Fibroblast of lung (primary cell): ENCODE measurements around the gene NANOGP8. TPM values are rescaled to one million over a fixed set of nuclear protein-coding genes. Genes with fewer than 3 reads are reported as not detected.

ENCODE experiments used
- DNase-seq, 2 donors: peaks; one replicate each; pipeline versions ENCODE4 v3.0.0 to v3.0.0-alpha.2; 2010; ENCODE audit warnings: low read depth in 2 of 2
- H2AFZ ChIP-seq: 2 replicates; pipeline ENCODE4 v1.5.1; 2012; ENCODE audit warnings: low read length, control low read depth, inconsistent platforms
- H3K27ac ChIP-seq: 2 replicates; pipeline ENCODE4 v1.5.1; 2011; ENCODE audit warnings: low read length, control low read depth; ENCODE audit not compliant: insufficient read depth
- H3K27me3 ChIP-seq: 2 replicates; pipeline ENCODE4 v1.5.1; 2011; ENCODE audit warnings: mild to moderate bottlenecking, low read length; ENCODE audit not compliant: control insufficient read depth, insufficient read depth
- H3K36me3 ChIP-seq: 2 replicates; pipeline ENCODE4 v1.5.1; 2011; ENCODE audit warnings: low read length; ENCODE audit not compliant: control insufficient read depth, insufficient read depth
- H3K4me1 ChIP-seq: 2 replicates; pipeline ENCODE4 v1.5.1; 2011; ENCODE audit warnings: low read length; ENCODE audit not compliant: control insufficient read depth, insufficient read depth; ENCODE audit errors: extremely low read depth
- H3K4me2 ChIP-seq: 2 replicates; pipeline ENCODE4 v1.5.1; 2011; ENCODE audit warnings: low read length, control low read depth; ENCODE audit not compliant: insufficient read depth; ENCODE audit errors: extremely low read depth
- H3K4me3 ChIP-seq, 4 experiments: fragments of 200-600 bp in 1 of 4; sonication (generic) in 1 of 4; replicated peaks in 1 of 4; 2 replicates each; pipeline ENCODE4 v1.5.1; 2011 to 2016; ENCODE audit warnings: low read length in 4 of 4, low read depth in 3 of 4, mild to moderate bottlenecking in 3 of 4, control low read depth in 2 of 4, inconsistent platforms in 1 of 4, mixed read lengths in 1 of 4; ENCODE audit not compliant: insufficient read depth in 1 of 4; ENCODE audit errors: control extremely low read depth in 1 of 4
- H3K79me2 ChIP-seq: 2 replicates; pipeline ENCODE4 v1.5.1; 2012; ENCODE audit warnings: mild to moderate bottlenecking, low read length, inconsistent platforms; ENCODE audit not compliant: control insufficient read depth, insufficient read depth
- H3K9ac ChIP-seq: 2 replicates; pipeline ENCODE4 v1.5.1; 2011; ENCODE audit warnings: mild to moderate bottlenecking, low read length, control low read depth; ENCODE audit not compliant: insufficient read depth
- H3K9me3 ChIP-seq: 2 replicates; pipeline ENCODE4 v1.5.1; 2012; ENCODE audit warnings: low read depth, low read length; ENCODE audit not compliant: control insufficient read depth, insufficient read depth
- H4K20me1 ChIP-seq: 2 replicates; pipeline ENCODE4 v1.5.1; 2011; ENCODE audit warnings: low read length; ENCODE audit not compliant: control insufficient read depth, insufficient read depth; ENCODE audit errors: extremely low read depth
- EZH2 ChIP-seq: IDR thresholded peaks from 2 replicates; pipeline ENCODE4 v1.5.1; 2012; ENCODE audit warnings: low read length, control low read depth, mild to moderate bottlenecking; ENCODE audit errors: missing control alignments
- polyA plus RNA-seq, 2 donors: library from polyadenylated mRNA; depleted of rRNA in 1 of 2; stranded (reverse) in 1 of 2; unstranded in 1 of 2; fragments of >200 nt; gene quantifications; 2 replicates each; pipeline ENCODE4 v1.2.1, GENCODE V29; 2011 to 2012; ENCODE audit warnings: missing spikeins in 1 of 2
- total RNA-seq: library from RNA; depleted of rRNA; stranded (reverse); fragments of >200 nt; gene quantifications from 2 replicates; pipeline ENCODE4 v1.2.1, GENCODE V29; 2014
- TF ChIP-seq, protein P1 (sequence below), 2 donors: IDR thresholded peaks in 1 of 2; conservative IDR thresholded peaks in 1 of 2; 1 replicate in 1 of 2; 2 replicates in 1 of 2; pipeline ENCODE4 v1.5.1; 2011 to 2012; ENCODE audit warnings: low read length in 2 of 2, control low read depth in 1 of 2, inconsistent platforms in 1 of 2, low read depth in 1 of 2, mild to moderate bottlenecking in 1 of 2

The NANOGP8 gene
- total and polyA plus RNA-seq, 2 donors (not counting 1 experiment from before 2014, with no cell fraction given): not detected

GRCh38 chr15:35080226-35080625, 4.9 kb downstream of the NANOGP8 start:
- no peaks in the 10 kb centered on the region for H3K27me3 ChIP-seq
- no peaks in the 10 kb centered on the region for H3K79me2 ChIP-seq
- no peak for TF ChIP-seq EZH2
- TF ChIP-seq, protein P1, sequence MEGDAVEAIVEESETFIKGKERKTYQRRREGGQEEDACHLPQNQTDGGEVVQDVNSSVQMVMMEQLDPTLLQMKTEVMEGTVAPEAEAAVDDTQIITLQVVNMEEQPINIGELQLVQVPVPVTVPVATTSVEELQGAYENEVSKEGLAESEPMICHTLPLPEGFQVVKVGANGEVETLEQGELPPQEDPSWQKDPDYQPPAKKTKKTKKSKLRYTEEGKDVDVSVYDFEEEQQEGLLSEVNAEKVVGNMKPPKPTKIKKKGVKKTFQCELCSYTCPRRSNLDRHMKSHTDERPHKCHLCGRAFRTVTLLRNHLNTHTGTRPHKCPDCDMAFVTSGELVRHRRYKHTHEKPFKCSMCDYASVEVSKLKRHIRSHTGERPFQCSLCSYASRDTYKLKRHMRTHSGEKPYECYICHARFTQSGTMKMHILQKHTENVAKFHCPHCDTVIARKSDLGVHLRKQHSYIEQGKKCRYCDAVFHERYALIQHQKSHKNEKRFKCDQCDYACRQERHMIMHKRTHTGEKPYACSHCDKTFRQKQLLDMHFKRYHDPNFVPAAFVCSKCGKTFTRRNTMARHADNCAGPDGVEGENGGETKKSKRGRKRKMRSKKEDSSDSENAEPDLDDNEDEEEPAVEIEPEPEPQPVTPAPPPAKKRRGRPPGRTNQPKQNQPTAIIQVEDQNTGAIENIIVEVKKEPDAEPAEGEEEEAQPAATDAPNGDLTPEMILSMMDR (conservative IDR thresholded peaks at IDR 0.05 in 1 of 2, IDR thresholded peaks at IDR 0.05 in 1 of 2; ENCODE audit: low read depth in 1 of 2, low read length in 2 of 2): no peak
- no peak overlapping the region for H3K9ac ChIP-seq
- H2AFZ ChIP-seq: no peak overlapping the region
- no peaks in the 10 kb centered on the region for H4K20me1 ChIP-seq
- H3K4me3 ChIP-seq: no peak overlapping the region
- no peaks in the 10 kb centered on the region for H3K36me3 ChIP-seq
- H3K4me1 ChIP-seq: no peaks in the 10 kb centered on the region
- no peaks in the 10 kb centered on the region for H3K9me3 ChIP-seq
- peak overlapping the region; percentile 51 for H3K4me2 ChIP-seq
- peak; percentile 12 to 13 for DNase-seq
- no peak overlapping the region for H3K27ac ChIP-seq

DNA sequence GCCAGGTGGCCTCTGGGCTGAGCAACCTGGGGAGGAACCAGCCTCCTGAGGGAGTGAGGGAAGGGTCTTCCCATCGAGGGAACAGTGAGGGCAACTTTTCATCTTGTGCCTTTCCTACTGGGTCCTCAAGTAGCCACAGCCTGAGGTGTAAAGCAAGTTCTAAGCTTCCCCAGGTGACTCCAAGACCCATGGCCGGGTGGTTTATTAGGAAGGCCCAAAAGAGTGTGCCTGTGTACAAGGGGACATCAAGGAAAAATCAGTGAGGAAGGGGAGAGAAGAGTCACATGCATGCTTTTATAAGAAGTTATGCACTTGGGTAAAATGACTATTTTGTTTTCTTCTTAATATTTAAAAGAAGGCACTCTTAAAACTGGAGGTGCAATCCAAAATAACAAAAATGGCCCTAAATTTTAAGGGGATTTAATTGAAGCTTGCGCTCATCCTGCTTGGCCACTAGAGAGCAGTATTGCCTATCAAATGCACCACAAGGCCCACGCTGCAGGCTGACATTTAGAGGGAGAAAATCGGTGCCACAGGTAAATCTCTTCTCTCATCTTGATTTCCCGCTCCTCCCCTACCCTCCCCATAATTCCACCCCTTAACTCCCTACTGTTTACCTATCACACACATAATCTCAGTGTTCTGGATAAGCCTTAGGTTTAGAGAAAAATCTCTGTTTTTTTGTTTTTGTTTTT, 6.7 kb downstream of the NANOGP8 start:
- no peak overlapping the region for H2AFZ ChIP-seq
- DNase-seq: peak; percentile 51 to 82
- no peak overlapping the region for H3K27ac ChIP-seq
- H3K4me2 ChIP-seq: no peak overlapping the region
- TF ChIP-seq, protein P1 (conservative IDR thresholded peaks at IDR 0.05 in 1 of 2, IDR thresholded peaks at IDR 0.05 in 1 of 2; ENCODE audit: low read depth in 1 of 2, low read length in 2 of 2): peak; percentile 83
- TF ChIP-seq EZH2: no peak
- H3K27me3 ChIP-seq: no peaks in the 10 kb centered on the region
- no peaks in the 10 kb centered on the region for H4K20me1 ChIP-seq
- no peak overlapping the region for H3K9ac ChIP-seq
- H3K9me3 ChIP-seq: no peaks in the 10 kb centered on the region
- no peak overlapping the region for H3K4me3 ChIP-seq
- H3K36me3 ChIP-seq: no peaks in the 10 kb centered on the region
- H3K4me1 ChIP-seq: no peaks in the 10 kb centered on the region
- no peaks in the 10 kb centered on the region for H3K79me2 ChIP-seq

GRCh38 chr15:35071106-35071505, 14.0 kb downstream of the NANOGP8 start:
- Histone ChIP-seq H3K36me3 (no peaks in the 10 kb centered on the region), H3K27ac (no peak overlapping the region), H3K9me3 (no peaks in the 10 kb centered on the region), H3K4me3 (no peak overlapping the region), H3K27me3 (no peaks in the 10 kb centered on the region), H2AFZ (no peak overlapping the region), H4K20me1 (no peaks in the 10 kb centered on the region), H3K4me2 (no peak overlapping the region), H3K79me2 (no peaks in the 10 kb centered on the region), H3K4me1 (no peaks in the 10 kb centered on the region), H3K9ac (no peak overlapping the region)
- DNase-seq: no peak
- TF ChIP-seq, protein P1 (conservative IDR thresholded peaks at IDR 0.05 in 1 of 2, IDR thresholded peaks at IDR 0.05 in 1 of 2; ENCODE audit: low read depth in 1 of 2, low read length in 2 of 2): no peak
- TF ChIP-seq EZH2: no peak
